GM12878 (cell line): ENCODE measurements around the gene KLHL22. TPM values are rescaled to one million over a fixed set of nuclear protein-coding genes. Genes with fewer than 3 reads are reported as not detected.
"Not testable (repeated sequence)": the region's sequence is repeated elsewhere in the genome, so short reads cannot be mapped to it uniquely, and the experiment has no call there.

Source experiments
- ATAC-seq: fragments of 200-7000 bp; cut with Tn5 transposase; 3 replicates; pipeline ENCODE4 v1.9.1; 2020; ENCODE audit warnings: mild to moderate bottlenecking, moderate library complexity
- BruUV-seq: library from RNA; stranded (reverse); fragments of 400-500 nt; replicated peaks from 2 replicates; lab custom pipeline; 2021; lab: Mats Ljungman, UMichigan
- CTCF ChIA-PET: fragments of 300-600 bp; sonication (Branson Sonifier 250); formaldehyde crosslinking; extraction: SDS; loops from one replicate; lab custom pipeline; 2021; ENCODE audit warnings: inconsistent platforms; lab: Yijun Ruan, JAX
- POLR2A ChIA-PET: fragments of 350-600 bp; formaldehyde crosslinking; extraction: SDS; loops from one replicate; lab custom pipeline; 2021; ENCODE audit warnings: inconsistent platforms; lab: Charles Lee
- RAD21 ChIA-PET: fragments of 300-600 bp; sonication (Branson Sonifier 250); formaldehyde crosslinking; loops from one replicate; lab custom pipeline; 2023; ENCODE audit warnings: antibody characterized with exemption; ENCODE audit not compliant: unreplicated experiment; lab: Charles Lee
- SMC1A ChIA-PET: fragments of 300-600 bp; sonication (Branson Sonifier 250); formaldehyde crosslinking; loops from one replicate; lab custom pipeline; 2023; ENCODE audit not compliant: unreplicated experiment, uncharacterized antibody; lab: Charles Lee
- DNase-seq: peaks from one replicate; pipeline ENCODE4 v3.0.0-alpha.2; 2011; ENCODE audit warnings: low read depth, low spot score
- FAIRE-seq: peaks from 3 replicates; lab custom pipeline; 2011; peaks lifted over from hg19 to GRCh38; lab: Jason Lieb, UNC
- H2AFZ ChIP-seq: 2 replicates; pipeline ENCODE4 v1.6.0; 2011; ENCODE audit warnings: low read depth, low read length, control low read depth; ENCODE audit not compliant: control insufficient read depth
- H3K27ac ChIP-seq: 2 replicates; pipeline ENCODE4 v1.5.1; 2011; ENCODE audit warnings: control low read depth; ENCODE audit not compliant: control insufficient read depth, insufficient read depth
- H3K27me3 ChIP-seq, 2 experiments: replicated peaks in 1 of 2; 2 replicates each; pipeline versions ENCODE4 v1.6.0 to v1.6.1; 2011; ENCODE audit warnings: low read length in 1 of 2; ENCODE audit not compliant: control insufficient read depth in 2 of 2, insufficient read depth in 2 of 2
- H3K36me3 ChIP-seq, 2 experiments: 2 replicates each; pipeline ENCODE4 v1.5.1; 2011; ENCODE audit warnings: low read length in 1 of 2; ENCODE audit not compliant: control insufficient read depth in 2 of 2, insufficient read depth in 2 of 2
- H3K4me1 ChIP-seq: 2 replicates; pipeline ENCODE4 v1.6.1; 2011; ENCODE audit warnings: mild to moderate bottlenecking, low read length, moderate library complexity, mixed read lengths; ENCODE audit not compliant: control insufficient read depth, insufficient read depth
- H3K4me2 ChIP-seq: 2 replicates; pipeline ENCODE4 v1.6.0; 2011; ENCODE audit warnings: control low read depth; ENCODE audit not compliant: control insufficient read depth, insufficient read depth
- H3K4me3 ChIP-seq: fragments of 200-600 bp; sonication (generic); 2 replicates; pipeline ENCODE4 v1.5.1; 2016
- H3K79me2 ChIP-seq: 2 replicates; pipeline ENCODE4 v1.6.0; 2011; ENCODE audit warnings: low read length; ENCODE audit not compliant: control insufficient read depth, insufficient read depth
- H3K9ac ChIP-seq: 2 replicates; pipeline ENCODE4 v1.8.0; 2011; ENCODE audit warnings: low read length, control low read depth, mixed read lengths; ENCODE audit not compliant: control insufficient read depth, insufficient read depth
- H3K9me3 ChIP-seq: replicated peaks from 3 replicates; pipeline ENCODE4 v1.5.1; 2011; ENCODE audit warnings: mild to moderate bottlenecking, low read length; ENCODE audit not compliant: control insufficient read depth, insufficient read depth
- H4K20me1 ChIP-seq: 2 replicates; pipeline ENCODE4 v1.6.0; 2011; ENCODE audit not compliant: control insufficient read depth, insufficient read depth
- WGBS: methylation state at CpG from one replicate; pipeline ENCODE4 v1.1.6; 2016; ENCODE audit warnings: low lambda C conversion rate; ENCODE audit not compliant: insufficient replicate concordance, insufficient coverage; ENCODE audit errors: missing lambda C conversion rate; 5-methylcytosine and 5-hydroxymethylcytosine counted together
- in situ Hi-C: fragments of 300-500 bp; cut with MboI; formaldehyde crosslinking; loops from 9 replicates; pipeline ENCODE4 v1.14.3; 2018; ENCODE audit warnings: mixed read lengths
- intact Hi-C: fragments of 100-400 bp; cut with micrococcal nuclease; formaldehyde crosslinking; loops from one replicate; pipeline ENCODE4 v1.14.2; 2022; ENCODE audit not compliant: unreplicated experiment
- polyA plus RNA-seq, 11 experiments: library from polyadenylated mRNA; depleted of rRNA in 4 of 11; unstranded in 6 of 11; stranded (reverse) in 5 of 11; fragments of >200 nt; fragmentation: Nextera tagmentation in 4 of 11; fragmentation: Illumina TruSeq in 1 of 11; extraction: Ambion mirVana in 4 of 11; extraction: Trizol in 1 of 11; gene quantifications; 1 replicate in 1 of 11; 2 replicates in 10 of 11; pipeline versions ENCODE4 v1.2.1 to v1.2.3, GENCODE V29; 2011 to 2016; ENCODE audit warnings: inconsistent platforms in 2 of 11, missing spikeins in 2 of 11, low read depth in 1 of 11
- total RNA-seq, 4 experiments: library from RNA; depleted of rRNA in 3 of 4; stranded (reverse); fragments of >200 nt in 3 of 4; fragmentation: Illumina TruSeq in 1 of 4; extraction: Trizol in 1 of 4; gene quantifications; 2 replicates each; pipeline versions ENCODE4 v1.2.1 to v1.2.3, GENCODE V29; 2013 to 2021

Gene KLHL22
- total and polyA plus RNA-seq, 10 of the 15 experiments (the other 5 are each of a cell fraction or from before 2014, with no cell fraction given) = 0.06 to 22.1 (median 14.2) TPM

GRCh38 chr22:20478059-20478458, 17.5 kb downstream of the KLHL22 start:
- H3K4me1 ChIP-seq, DNase-seq, BruUV-seq, ATAC-seq, H4K20me1 ChIP-seq, H3K27me3 ChIP-seq, POLR2A ChIA-PET, FAIRE-seq, H3K4me2 ChIP-seq, H3K36me3 ChIP-seq, H2AFZ ChIP-seq, H3K4me3 ChIP-seq, intact Hi-C loops, in situ Hi-C loops, SMC1A ChIA-PET, CTCF ChIA-PET, H3K27ac ChIP-seq, H3K9me3 ChIP-seq, RAD21 ChIA-PET, H3K9ac ChIP-seq, H3K79me2 ChIP-seq: not testable (repeated sequence)
- 100% methylated on average over 6 of the region's 6 CpGs for WGBS

- POLR2A ChIA-PET = not testable (repeated sequence)
These were observed 20.0 kb downstream of the KLHL22 start for GRCh38 chr22:20475569-20475968.

More at GRCh38 chr22:20475569-20475968, 20.0 kb downstream of the KLHL22 start:
- H3K9me3 ChIP-seq, H3K9ac ChIP-seq, DNase-seq, H3K27ac ChIP-seq, H2AFZ ChIP-seq, FAIRE-seq, RAD21 ChIA-PET, ATAC-seq, BruUV-seq, H3K4me1 ChIP-seq, H4K20me1 ChIP-seq, in situ Hi-C loops, intact Hi-C loops, SMC1A ChIA-PET, H3K4me3 ChIP-seq, CTCF ChIA-PET, H3K79me2 ChIP-seq, H3K36me3 ChIP-seq, H3K27me3 ChIP-seq, H3K4me2 ChIP-seq: not testable (repeated sequence)
- 97% methylated on average over 11 of the region's 12 CpGs for WGBS
